HepG2 (cell line): Measurements from ENCODE around the gene LRP1B. TPM values are rescaled to one million over a fixed set of nuclear protein-coding genes. Genes with fewer than 3 reads are reported as not detected.

Experiments used
- ATAC-seq: fragments of 200-7000 bp; cut with Tn5 transposase; 3 replicates; pipeline ENCODE4 v1.9.1; 2020; ENCODE audit warnings: mild to moderate bottlenecking, moderate library complexity
- BruUV-seq: library from RNA; stranded (reverse); fragments of 400-500 nt; replicated peaks from 2 replicates; lab custom pipeline; 2021; lab: Mats Ljungman, UMichigan
- CTCF ChIA-PET: fragments of 300-600 bp; formaldehyde crosslinking; extraction: SDS; loops from one replicate; lab custom pipeline; 2021; ENCODE audit warnings: low total read pairs, inconsistent platforms, low intra/inter-chr PET ratio; lab: Yijun Ruan, JAX
- POLR2A ChIA-PET: fragments of 350-600 bp; sonication (Branson Sonifier 250); formaldehyde crosslinking; loops from one replicate; lab custom pipeline; 2020; ENCODE audit warnings: antibody characterized with exemption, inconsistent platforms; lab: Yijun Ruan, JAX
- DNase-seq: peaks from one replicate; pipeline ENCODE4 v3.0.0-alpha.2; 2015; ENCODE audit warnings: low spot score
- FAIRE-seq: peaks from 3 replicates; lab custom pipeline; 2011; peaks lifted over from hg19 to GRCh38; lab: Jason Lieb, UNC
- H2AFZ ChIP-seq: one replicate; pipeline ENCODE4 v1.6.1; 2011; ENCODE audit warnings: low read length, inconsistent platforms
- H3K27ac ChIP-seq: fragments of 300-600 bp; 3 replicates; pipeline ENCODE4 v1.8.0; 2011; ENCODE audit warnings: mixed run types, mild to moderate bottlenecking, mixed read lengths, low read length, inconsistent platforms; ENCODE audit not compliant: insufficient read depth; ENCODE audit errors: extremely low read length
- H3K27me3 ChIP-seq, 2 experiments: fragments of 200-600 bp in 1 of 2; 2 replicates in 1 of 2; 3 replicates in 1 of 2; pipeline versions ENCODE4 v1.6.0 to v1.8.0; 2011; ENCODE audit warnings: low read length in 2 of 2, mild to moderate bottlenecking in 2 of 2, moderate library complexity in 2 of 2, inconsistent platforms in 1 of 2; ENCODE audit not compliant: insufficient read depth in 2 of 2, control insufficient read depth in 1 of 2
- H3K36me3 ChIP-seq, 2 experiments: fragments of 200-600 bp in 1 of 2; replicated peaks in 1 of 2; 2 replicates in 1 of 2; 3 replicates in 1 of 2; pipeline versions ENCODE4 v1.5.1 to v1.8.0; 2011; ENCODE audit warnings: low read length in 2 of 2, inconsistent platforms in 1 of 2; ENCODE audit not compliant: insufficient read depth in 2 of 2, control insufficient read depth in 1 of 2
- H3K4me1 ChIP-seq: 2 replicates; pipeline ENCODE4 v1.5.1; 2012; ENCODE audit warnings: low read length, inconsistent platforms; ENCODE audit not compliant: insufficient read depth
- H3K4me2 ChIP-seq: 2 replicates; pipeline ENCODE4 v1.6.0; 2011; ENCODE audit warnings: low read depth, low read length, inconsistent platforms
- H3K4me3 ChIP-seq, 3 experiments: fragments of 200-600 bp in 1 of 3; sonication (generic), shearing (Covaris generic) in 1 of 3; replicated peaks in 1 of 3; 2 replicates each; pipeline ENCODE4 v1.5.1; 2011 to 2016; ENCODE audit warnings: low read length in 3 of 3, inconsistent platforms in 2 of 3, low read depth in 2 of 3, mild to moderate bottlenecking in 2 of 3, control low read depth in 1 of 3, mixed read lengths in 1 of 3; ENCODE audit not compliant: insufficient read depth in 1 of 3
- H3K79me2 ChIP-seq: one replicate; pipeline ENCODE4 v1.6.1; 2011; ENCODE audit warnings: low read length, inconsistent platforms; ENCODE audit not compliant: insufficient read depth
- H3K9ac ChIP-seq: 2 replicates; pipeline ENCODE4 v1.6.0; 2011; ENCODE audit warnings: mild to moderate bottlenecking, low read depth, low read length, inconsistent platforms; ENCODE audit not compliant: insufficient read depth
- H3K9me3 ChIP-seq: 2 replicates; pipeline ENCODE4 v1.5.1; 2012; ENCODE audit warnings: mild to moderate bottlenecking, low read length
- H4K20me1 ChIP-seq: 2 replicates; pipeline ENCODE4 v1.6.0; 2011; ENCODE audit warnings: inconsistent platforms, mild to moderate bottlenecking, low read length, moderate library complexity; ENCODE audit not compliant: insufficient read depth
- ATF7 ChIP-seq, 2 experiments: fragments of 450-650 bp in 1 of 2; sonication (generic) in 1 of 2; formaldehyde crosslinking in 1 of 2; IDR thresholded peaks; 2 replicates each; pipeline versions ENCODE4 v1.4.0 to v1.6.1; 2016 to 2020; ENCODE audit warnings: antibody characterized with exemption in 1 of 2, mild to moderate bottlenecking in 1 of 2, missing genetic modification reagents in 1 of 2
- BCLAF1 ChIP-seq: fragments of 450-650 bp; IDR thresholded peaks from 2 replicates; pipeline ENCODE4 v1.6.1; 2017; ENCODE audit warnings: mild to moderate bottlenecking
- PHF8 ChIP-seq: sonication (generic); formaldehyde crosslinking; IDR thresholded peaks from 2 replicates; pipeline ENCODE4 v1.5.0; 2020; ENCODE audit warnings: missing genetic modification reagents
- RBAK ChIP-seq: sonication (generic); formaldehyde crosslinking; IDR thresholded peaks from 2 replicates; pipeline ENCODE4 v1.5.1; 2020; ENCODE audit warnings: mild to moderate bottlenecking, missing genetic modification reagents
- ZFAT ChIP-seq: sonication (generic); formaldehyde crosslinking; conservative IDR thresholded peaks from 2 replicates; pipeline ENCODE4 v1.8.1; 2023; ENCODE audit warnings: missing genetic modification reagents, inconsistent platforms
- WGBS: methylation state at CpG from one replicate; pipeline ENCODE4 v1.1.6; 2017; ENCODE audit warnings: low lambda C conversion rate; 5-methylcytosine and 5-hydroxymethylcytosine counted together
- in situ Hi-C: cut with HindIII; loops from 2 replicates; pipeline ENCODE4 v1.10.0; 2017; ENCODE audit warnings: low pct_unique_long_range_greater_than_20kb; ENCODE audit not compliant: extremely low pct_ligation_motif_present
- intact Hi-C: fragments of 100-400 bp; cut with micrococcal nuclease; formaldehyde crosslinking; loops from one replicate; pipeline ENCODE4 v1.10.0; 2022; ENCODE audit not compliant: unreplicated experiment
- polyA plus RNA-seq, 8 experiments: library from polyadenylated mRNA; depleted of rRNA in 3 of 8; stranded (reverse) in 7 of 8; unstranded in 1 of 8; fragments of >200 nt; fragmentation: Illumina TruSeq in 4 of 8; extraction: Trizol in 4 of 8; gene quantifications; 2 replicates each; pipeline versions ENCODE4 v1.2.1 to v1.2.3, GENCODE V29; 2011 to 2016; ENCODE audit warnings: low read depth in 4 of 8, missing spikeins in 1 of 8, mixed read lengths in 1 of 8; ENCODE audit not compliant: insufficient read depth in 1 of 8
- total RNA-seq, 5 experiments: library from RNA; depleted of rRNA; stranded (reverse); fragments of >200 nt; fragmentation: Illumina TruSeq; extraction: Trizol; gene quantifications; 2 replicates each; pipeline ENCODE4 v1.2.3, GENCODE V29; 2016; ENCODE audit warnings: low read depth in 1 of 5

The LRP1B gene
- total and polyA plus RNA-seq, 2 of the 13 experiments (the other 11 are each of a cell fraction or from before 2014, with no cell fraction given) = 0.04 TPM; not detected in 1

- intact Hi-C loops = no loop called here
- TF ChIP-seq ZFAT (no peak), ATF7 (IDR thresholded peaks at IDR 0.05) (peak; percentile 38; the same call in 1 of the 2 replicates), ATF7 (CRISPR knock-in tag; IDR thresholded peaks at IDR 0.05) (no peak)
- POLR2A ChIA-PET = no interaction called here
These were observed 634.0 kb downstream of the LRP1B start for GRCh38 chr2:141496810-141497209.

GRCh38 chr2:141493936-141494335, 636.9 kb downstream of the LRP1B start:
- H3K36me3 ChIP-seq = no peaks in the 10 kb centered on the region
- in situ Hi-C loops = no loop called here
- no peaks in the 10 kb centered on the region for H3K79me2 ChIP-seq
- no TSS peak for BruUV-seq
- FAIRE-seq (no peak), DNase-seq (no peak), ATAC-seq (no peak)
- H3K9ac ChIP-seq = no peak overlapping the region
- H3K27me3 ChIP-seq = no peaks in the 10 kb centered on the region
- CTCF ChIA-PET = no interaction called here
- no peaks in the 10 kb centered on the region for H4K20me1 ChIP-seq
- H2AFZ ChIP-seq = no peak overlapping the region
- H3K4me3 ChIP-seq = no peak overlapping the region
- no peak overlapping the region for H3K27ac ChIP-seq
- TF ChIP-seq RBAK (CRISPR knock-in tag) (no peak), BCLAF1 (no peak), PHF8 (CRISPR knock-in tag) (no peak)
- intact Hi-C loops = no loop called here
- H3K4me1 ChIP-seq = no peaks in the 10 kb centered on the region
- no peak overlapping the region for H3K4me2 ChIP-seq
- 0% methylated on average over 1 of the region's 1 CpG for whole genome bisulfite sequencing
- H3K9me3 ChIP-seq = no peaks in the 10 kb centered on the region
- POLR2A ChIA-PET = no interaction called here

More at GRCh38 chr2:141496810-141497209, 634.0 kb downstream of the LRP1B start:
- H3K4me3 ChIP-seq = no peak overlapping the region
- no peaks in the 10 kb centered on the region for H3K79me2 ChIP-seq
- H3K9ac ChIP-seq = no peak overlapping the region
- DNase-seq = no peak
- no peaks in the 10 kb centered on the region; the same call in 1 of the 2 replicates for H4K20me1 ChIP-seq
- in situ Hi-C loops = no loop called here
- CTCF ChIA-PET = no interaction called here
- H3K4me2 ChIP-seq = no peak overlapping the region
- no peaks in the 10 kb centered on the region for H3K27me3 ChIP-seq
- no peaks in the 10 kb centered on the region for H3K9me3 ChIP-seq
- no peak overlapping the region for H2AFZ ChIP-seq
- H3K4me1 ChIP-seq = no peaks in the 10 kb centered on the region
- no peak for ATAC-seq
- 0% methylated on average over 2 of the region's 2 CpGs for WGBS
- no peak overlapping the region for H3K27ac ChIP-seq
- no peaks in the 10 kb centered on the region for H3K36me3 ChIP-seq
- FAIRE-seq = no peak
- no TSS peak for BruUV-seq
